GM21723 (cell line): Measurements from ENCODE around the gene PLAC1.

Source experiments
- ATAC-seq: cut with Tn5 transposase; IDR thresholded peaks from one replicate; pipeline ENCODE4 v1.9.1; 2021; ENCODE audit warnings: mild to moderate bottlenecking, moderate library complexity; ENCODE audit not compliant: unreplicated experiment

The PLAC1 gene

DNA sequence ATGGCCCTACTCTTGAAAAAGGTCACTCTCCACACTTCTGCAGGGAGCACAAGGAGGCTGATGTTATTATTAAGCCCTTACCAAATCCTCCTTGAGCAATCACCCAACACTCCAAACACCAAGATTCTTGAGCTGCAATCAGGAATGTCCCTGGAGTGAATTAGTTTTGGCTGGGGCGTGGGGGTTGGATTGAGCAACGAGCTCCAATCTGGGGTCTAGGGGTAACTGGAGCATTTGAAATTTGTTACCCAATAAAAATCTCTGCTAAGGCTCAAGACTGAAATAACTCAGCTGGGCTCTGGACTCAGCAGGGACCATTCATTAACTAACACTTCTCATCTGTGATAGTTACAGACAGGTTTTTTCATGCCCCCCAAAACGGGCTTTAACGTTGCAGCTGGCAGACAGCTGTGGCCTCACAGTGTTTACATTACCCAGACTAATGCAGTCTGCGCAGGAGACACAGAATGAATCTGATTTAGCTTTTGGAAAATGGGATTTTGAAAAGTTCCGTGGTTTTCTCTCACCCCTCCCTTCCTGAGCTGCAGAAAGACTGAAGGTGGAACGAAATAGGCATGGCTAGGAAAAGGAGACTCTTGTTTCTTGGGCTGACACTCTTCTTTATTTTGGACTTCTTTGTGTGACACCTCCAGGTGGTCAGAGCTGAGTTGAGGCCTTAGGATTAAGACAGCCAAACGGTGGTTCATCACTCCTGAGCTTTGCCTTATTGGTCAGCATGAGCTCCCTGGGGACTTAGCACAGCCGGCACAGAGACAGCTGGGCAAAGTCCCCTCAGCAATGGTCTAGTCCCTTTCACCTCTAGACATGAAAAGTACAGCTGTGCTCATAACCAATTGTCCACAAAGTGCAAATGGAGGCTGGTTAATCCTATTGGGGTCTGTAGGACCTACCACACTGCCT is 26.6 kb downstream of the PLAC1 start:
- no peak for ATAC-seq

GRCh38 chrX:134628663-134629062 is 29.6 kb downstream of the PLAC1 start:
- no peak for ATAC-seq

DNA sequence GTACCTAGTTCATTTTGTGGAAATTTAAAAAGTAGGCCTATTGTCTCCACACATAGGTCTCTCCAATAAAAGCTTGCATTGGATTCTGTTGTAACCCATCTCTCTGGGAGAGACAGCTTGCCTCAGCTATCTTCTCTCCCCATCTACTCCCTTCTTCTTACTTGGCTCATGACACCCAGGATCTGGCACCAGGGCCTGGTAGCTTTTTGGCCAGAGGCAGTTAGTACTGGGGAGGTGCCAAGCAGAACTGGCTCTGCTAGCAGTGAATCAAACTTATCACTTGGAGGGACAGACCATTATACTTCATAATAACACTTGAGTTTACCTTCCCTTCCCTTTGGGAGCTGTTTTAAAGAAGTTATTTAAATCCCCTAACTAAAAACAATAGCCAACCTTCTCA is 31.8 kb downstream of the PLAC1 start:
- no peak for ATAC-seq

- no peak for ATAC-seq
Measured at GRCh38 chrX:134625315-134625718, 33.0 kb downstream of the PLAC1 start.

DNA sequence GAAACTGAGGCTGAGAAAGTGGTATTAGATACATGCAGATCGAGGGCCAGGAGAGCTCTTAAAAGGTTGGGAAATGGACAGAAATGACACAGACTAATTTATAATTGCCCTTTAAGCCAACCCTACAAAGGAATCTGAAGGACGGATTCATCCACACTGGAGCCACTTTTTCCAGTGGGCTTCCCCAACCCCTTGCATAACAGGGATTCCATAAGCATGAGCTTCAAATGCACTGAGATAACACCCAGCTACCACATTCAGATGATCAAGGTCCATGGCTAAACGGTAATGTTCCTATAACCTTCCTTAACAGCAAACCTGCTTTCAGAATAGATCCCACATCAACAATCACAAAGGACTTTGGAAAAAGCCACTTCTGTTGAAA is 34.2 kb downstream of the PLAC1 start:
- ATAC-seq = no peak

GRCh38 chrX:134623293-134624045 is 34.8 kb downstream of the PLAC1 start:
- no peak for ATAC-seq

GRCh38 chrX:134622813-134623185 is 35.5 kb downstream of the PLAC1 start:
- no peak for ATAC-seq

DNA sequence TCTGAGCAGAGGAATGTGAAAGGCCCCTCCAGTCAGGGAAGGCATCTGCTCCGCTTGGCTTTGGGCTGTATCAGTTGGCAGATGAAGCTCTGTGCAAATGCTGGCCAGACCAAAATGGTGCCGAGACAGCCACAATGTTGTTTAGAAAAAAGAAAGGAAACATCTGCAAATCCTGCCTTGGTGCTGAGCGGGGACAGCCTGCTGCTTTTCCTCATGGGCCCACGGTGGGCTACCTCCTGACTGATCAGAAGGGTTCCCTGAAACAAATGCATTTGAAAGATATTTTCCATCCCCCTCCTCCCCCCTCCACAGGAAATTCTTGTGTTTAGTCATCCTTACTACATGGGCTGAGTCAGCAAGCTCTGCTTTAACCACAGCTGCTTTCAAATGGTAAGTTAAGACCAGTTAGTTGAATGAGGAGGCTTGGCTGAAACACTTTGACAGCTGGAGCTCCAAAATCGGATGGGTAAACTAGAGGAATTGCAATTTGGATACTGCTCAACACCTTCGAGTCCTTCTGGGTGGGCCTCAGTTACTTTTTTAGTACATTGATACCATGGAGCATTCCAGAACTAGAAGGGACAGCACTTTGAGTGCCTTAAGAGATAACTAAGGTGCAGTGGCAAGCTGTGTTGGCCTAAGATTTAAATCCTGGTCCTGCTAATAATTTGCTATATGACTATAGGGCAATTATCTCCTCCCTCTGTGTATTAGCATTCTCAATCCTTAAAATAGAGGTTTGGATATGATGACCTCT is 36.0 kb downstream of the PLAC1 start:
- peak; percentile 96 for ATAC-seq

DNA sequence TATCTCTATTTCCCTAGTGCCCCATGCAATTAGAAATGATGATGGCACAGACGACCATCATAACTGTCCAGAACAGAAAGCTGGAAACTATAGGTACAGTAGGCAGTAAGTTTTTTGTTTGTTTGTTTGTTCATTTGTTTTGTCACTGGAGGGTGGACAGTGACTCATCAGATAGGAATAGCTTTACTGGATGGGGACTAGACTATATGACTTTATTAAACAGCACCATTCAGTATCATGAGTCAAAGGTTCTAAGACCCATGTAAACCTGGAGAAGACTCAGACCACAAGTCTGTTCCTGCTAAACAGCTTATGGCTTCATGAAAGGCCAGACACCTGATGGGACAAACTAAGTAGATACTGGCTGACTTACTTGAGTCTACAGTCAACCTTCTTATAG is 38.4 kb downstream of the PLAC1 start:
- no peak for ATAC-seq

DNA sequence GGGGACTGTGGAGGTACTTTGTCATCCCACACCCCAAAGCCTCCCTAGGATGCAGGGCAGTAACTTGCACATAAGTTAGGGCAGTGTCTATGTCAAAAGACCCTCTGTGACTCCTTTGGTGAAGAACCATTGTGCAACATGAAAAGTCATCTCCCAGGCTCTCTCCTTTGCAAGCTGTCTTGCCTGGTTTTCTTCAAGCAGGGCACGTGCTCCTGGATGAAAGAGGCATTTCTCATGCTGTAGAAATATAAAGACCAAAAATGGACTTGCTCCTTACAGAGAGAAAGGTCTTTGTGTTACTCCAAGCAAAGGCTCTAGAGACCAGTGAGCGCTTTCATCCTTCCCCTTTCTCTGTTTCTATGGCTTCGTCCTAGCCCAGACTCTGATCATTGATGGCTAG is 44.9 kb downstream of the PLAC1 start:
- ATAC-seq = no peak

- ATAC-seq = no peak
Measured at GRCh38 chrX:134608153-134608552, 50.1 kb downstream of the PLAC1 start.

DNA sequence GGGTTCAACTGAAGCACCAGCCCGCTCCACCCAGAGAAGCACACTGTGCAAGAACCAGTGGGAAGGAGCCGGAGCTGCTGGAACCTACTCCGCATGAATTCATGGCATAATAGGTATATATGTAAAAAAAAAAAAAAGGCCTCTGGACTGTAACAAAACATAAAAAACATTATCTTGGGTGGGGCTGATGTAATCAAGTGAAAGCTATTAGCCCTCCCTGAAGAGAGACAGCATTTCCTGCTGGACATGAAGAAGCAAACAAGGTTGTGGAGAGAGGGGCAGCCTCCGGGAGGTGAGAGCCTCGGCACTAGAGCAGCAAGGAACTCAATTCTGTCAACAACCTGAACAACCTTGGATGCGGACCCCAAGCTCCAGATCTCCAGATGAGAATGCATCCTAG is 50.7 kb downstream of the PLAC1 start:
- no peak for ATAC-seq

GRCh38 chrX:134604701-134605311 is 53.5 kb downstream of the PLAC1 start:
- ATAC-seq = no peak

GRCh38 chrX:134603806-134604700 is 54.2 kb downstream of the PLAC1 start:
- no peak for ATAC-seq

DNA sequence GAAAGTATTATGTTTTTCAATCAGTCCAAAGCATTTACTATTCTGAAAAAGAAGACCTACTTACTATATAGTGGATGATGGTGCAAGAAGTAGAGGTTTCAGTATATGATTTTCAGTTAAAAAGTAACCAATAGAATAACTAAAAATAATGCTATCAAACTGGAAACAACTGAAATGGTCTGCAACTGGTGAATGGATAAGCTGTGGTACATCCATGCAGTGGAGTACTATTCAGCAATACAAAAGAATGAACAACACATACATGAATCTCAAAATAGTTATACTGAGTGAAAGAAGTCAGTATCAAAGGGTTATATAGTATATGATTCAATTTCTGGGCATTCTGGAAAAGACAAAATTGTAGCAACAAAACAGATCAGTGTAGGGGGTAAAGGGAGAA is 55.9 kb downstream of the PLAC1 start:
- no peak for ATAC-seq

GRCh38 chrX:134601240-134601765 is 57.0 kb downstream of the PLAC1 start:
- no peak for ATAC-seq

GRCh38 chrX:134600714-134601113 is 57.6 kb downstream of the PLAC1 start:
- ATAC-seq = no peak

DNA sequence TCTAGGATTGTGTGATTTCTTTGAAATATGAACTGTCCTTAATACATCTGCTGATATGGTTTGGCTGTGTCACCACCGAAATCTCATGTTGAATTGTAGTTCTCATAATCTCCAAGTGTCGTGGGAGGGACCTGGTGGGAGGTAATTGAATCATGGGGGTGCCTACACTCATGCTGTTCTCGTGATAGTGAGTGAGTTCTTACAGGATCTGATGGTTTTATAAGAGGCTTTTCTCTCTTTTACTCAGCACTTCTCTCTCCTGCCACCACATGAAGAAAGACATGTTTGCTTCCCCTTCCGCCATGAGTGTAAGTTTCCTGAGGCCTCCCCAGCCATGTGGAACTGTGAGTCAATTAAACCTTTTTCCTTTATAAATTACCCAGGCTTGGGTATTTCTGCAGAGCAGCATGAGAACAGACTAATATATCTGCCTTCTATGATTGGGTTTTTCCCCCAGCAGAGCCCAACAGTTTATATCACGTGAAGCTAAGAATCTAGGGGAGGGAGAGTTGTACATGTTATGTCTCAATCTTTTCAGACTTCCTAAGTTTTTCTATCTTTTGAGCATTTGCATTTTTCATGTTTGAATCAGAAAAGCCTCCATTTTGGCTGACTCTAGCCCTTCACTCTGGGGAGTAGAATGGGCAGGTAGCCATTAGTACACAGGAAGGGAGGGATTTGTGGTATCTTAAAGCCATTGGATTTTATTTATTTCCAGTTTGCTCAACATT is 58.9 kb downstream of the PLAC1 start:
- no peak for ATAC-seq

- ATAC-seq = no peak
Measured at GRCh38 chrX:134592303-134592702, 66.0 kb downstream of the PLAC1 start.
